NT2/D1 (cell line): ENCODE results near the gene ATXN10.

Experiments used
- YY1 ChIP-seq: IDR thresholded peaks from 2 replicates; pipeline ENCODE4 v1.6.1; 2011; ENCODE audit not compliant: insufficient read length, insufficient read depth
- ZNF274 ChIP-seq: IDR thresholded peaks from 2 replicates; pipeline ENCODE4 v1.6.1; 2011; ENCODE audit warnings: mild to moderate bottlenecking, low read depth, low read length

- TF ChIP-seq YY1 (no peak), ZNF274 (no peak)
Observed at GRCh38 chr22:45645150-45645525, 26.5 kb upstream of the ATXN10 start.
